Adrenal gland (tissue), 12 donors: ENCODE results near the gene PCARE. TPM values are rescaled to one million over a fixed set of nuclear protein-coding genes. Genes with fewer than 3 reads are reported as not detected.

Source experiments
- DNase-seq, 7 donors: peaks; one replicate each; pipeline ENCODE4 v3.0.0-alpha.2; 2019 to 2020
- H3K27ac ChIP-seq, 5 donors: fragments of 200-600 bp; sonication (generic) in 4 of 5; 1 replicate in 3 of 5; 2 replicates in 2 of 5; pipeline versions ENCODE4 v1.5.1 to v1.8.0; 2016 to 2020; ENCODE audit warnings: mild to moderate bottlenecking in 1 of 5
- H3K27me3 ChIP-seq: fragments of 200-600 bp; 2 replicates; pipeline ENCODE4 v1.8.0; 2021
- H3K36me3 ChIP-seq, 2 donors: fragments of 200-600 bp; replicated peaks in 1 of 2; 1 replicate in 1 of 2; 2 replicates in 1 of 2; pipeline versions ENCODE4 v1.5.1 to v1.8.0; 2018 to 2022
- H3K4me1 ChIP-seq, 2 donors: fragments of 200-600 bp; replicated peaks in 1 of 2; 1 replicate in 1 of 2; 2 replicates in 1 of 2; pipeline versions ENCODE4 v1.5.1 to v1.8.0; 2018 to 2021
- H3K4me3 ChIP-seq, 4 donors: fragments of 200-600 bp; sonication (generic) in 3 of 4; one replicate each; pipeline ENCODE4 v1.5.1; 2016 to 2018
- H3K9me3 ChIP-seq, 3 donors: fragments of 200-600 bp; sonication (generic) in 1 of 3; replicated peaks in 1 of 3; 1 replicate in 2 of 3; 2 replicates in 1 of 3; pipeline versions ENCODE4 v1.5.1 to v1.8.0; 2016 to 2021
- POLR2A ChIP-seq, 2 donors: fragments of 450-650 bp; IDR thresholded peaks; one replicate each; pipeline ENCODE4 v1.6.1; 2017; ENCODE audit warnings: antibody characterized with exemption in 2 of 2, mild to moderate bottlenecking in 2 of 2, moderate library complexity in 1 of 2
- WGBS, 4 donors: extraction: QIAGEN DNeasy Blood & Tissue Kit in 2 of 4; methylation state at CpG; one replicate each; pipeline versions ENCODE4 v1.1.5 to v1.1.7; 2013 to 2017; 5-methylcytosine and 5-hydroxymethylcytosine counted together
- intact Hi-C, 2 donors: fragments of 100-400 bp; cut with DNase I; formaldehyde crosslinking; loops; one replicate each; pipeline versions ENCODE4 v1.14.1 to v1.15.0; 2022 to 2023
- polyA plus RNA-seq, 3 donors: library from polyadenylated mRNA; stranded (reverse); fragments of 200-250 nt in 2 of 3; fragments of 350-450 nt in 1 of 3; fragmentation: Illumina TruSeq in 1 of 3; extraction: RNeasy Lipid Tissue Mini Kit (QIAGEN cat#74804) in 1 of 3; gene quantifications; one replicate each; pipeline ENCODE4 v1.2.3, GENCODE V29; 2013 to 2014
- total RNA-seq, 9 donors: library from RNA; depleted of rRNA in 4 of 9; stranded (reverse); fragments of >200 nt in 4 of 9; fragments of 120-200 nt in 1 of 9; fragmentation: NEBNext Ultra II Directional in 1 of 9; extraction: Animal tissue kit (Norgen Biotek cat#: 25700) in 1 of 9; gene quantifications; one replicate each; pipeline versions ENCODE4 v1.1.0 to v1.2.4, GENCODE V29; 2013 to 2023
- TF ChIP-seq, protein P1 (sequence below), 6 experiments: fragments of 450-650 bp in 4 of 6; fragments of 200-600 bp in 2 of 6; sonication (generic) in 1 of 6; IDR thresholded peaks; 1 replicate in 5 of 6; 2 replicates in 1 of 6; pipeline versions ENCODE4 v1.5.1 to v1.8.0; 2016 to 2021; ENCODE audit warnings: antibody characterized with exemption in 6 of 6, mild to moderate bottlenecking in 2 of 6, moderate library complexity in 1 of 6
- donor health status: healthy with polysubstance abuse.
- donor health status: Bipolar disorder and iron deficiency.
- donor health status: DM: yes; HTN: yes; CAD: no.
- donor health status: DM: no; HTN: no; CAD: no.
- donor health status: DM: no; HTN: no; CAD: no.
- donor health status: DM: yes; HTN: yes; CAD: no.

PCARE gene
- total and polyA plus RNA-seq, 12 donors = 0.02 to 0.17 (median 0.06) TPM; not detected in 8

DNA sequence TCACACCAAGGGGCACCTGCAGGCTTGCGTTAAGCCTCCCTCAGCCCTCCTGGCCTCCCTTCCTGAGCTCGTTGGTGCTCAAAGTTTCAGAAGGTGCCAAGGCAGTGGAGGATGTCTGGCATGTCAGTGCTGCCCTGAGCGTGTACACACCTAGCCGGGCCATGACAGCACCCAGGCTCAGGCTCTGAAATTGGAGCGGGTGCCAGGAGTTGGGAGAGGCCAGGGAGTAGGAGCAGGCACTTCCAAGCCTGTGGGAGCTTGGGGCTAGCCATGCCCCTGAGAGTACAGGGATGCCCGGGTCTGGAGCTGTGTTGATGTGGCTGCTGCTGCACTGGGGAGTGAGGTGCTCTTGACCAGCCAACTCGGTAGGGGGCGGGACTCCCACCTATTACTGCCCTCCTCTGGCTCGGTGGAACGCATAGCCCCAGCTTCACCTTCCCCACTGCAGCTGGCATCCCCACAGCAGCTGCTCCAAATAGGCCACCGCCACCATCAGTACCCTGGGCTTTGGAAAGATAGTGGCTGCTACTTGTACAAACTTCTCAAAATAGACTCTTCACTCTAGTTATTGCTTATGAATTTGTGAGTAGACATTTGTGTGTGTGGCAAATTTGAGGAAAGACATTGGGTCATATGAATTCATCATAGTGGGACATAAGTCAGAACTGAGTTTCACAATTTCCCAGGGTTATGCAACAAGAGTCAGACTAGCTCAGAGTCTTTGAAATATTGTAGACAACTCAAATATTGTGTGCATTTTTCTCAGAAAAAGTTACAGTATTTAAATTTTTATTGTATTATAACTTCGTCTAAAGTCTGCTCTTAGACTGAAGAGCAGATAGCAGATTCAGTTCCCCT lies 6.8 kb upstream of the PCARE start:
- WGBS, 4 donors = 80 to 84% (median 83%) methylated on average over 7 to 12 of the region's 12 CpGs
- TF ChIP-seq POLR2A (IDR thresholded peaks at IDR 0.05) = no peak
- TF ChIP-seq, protein P1, sequence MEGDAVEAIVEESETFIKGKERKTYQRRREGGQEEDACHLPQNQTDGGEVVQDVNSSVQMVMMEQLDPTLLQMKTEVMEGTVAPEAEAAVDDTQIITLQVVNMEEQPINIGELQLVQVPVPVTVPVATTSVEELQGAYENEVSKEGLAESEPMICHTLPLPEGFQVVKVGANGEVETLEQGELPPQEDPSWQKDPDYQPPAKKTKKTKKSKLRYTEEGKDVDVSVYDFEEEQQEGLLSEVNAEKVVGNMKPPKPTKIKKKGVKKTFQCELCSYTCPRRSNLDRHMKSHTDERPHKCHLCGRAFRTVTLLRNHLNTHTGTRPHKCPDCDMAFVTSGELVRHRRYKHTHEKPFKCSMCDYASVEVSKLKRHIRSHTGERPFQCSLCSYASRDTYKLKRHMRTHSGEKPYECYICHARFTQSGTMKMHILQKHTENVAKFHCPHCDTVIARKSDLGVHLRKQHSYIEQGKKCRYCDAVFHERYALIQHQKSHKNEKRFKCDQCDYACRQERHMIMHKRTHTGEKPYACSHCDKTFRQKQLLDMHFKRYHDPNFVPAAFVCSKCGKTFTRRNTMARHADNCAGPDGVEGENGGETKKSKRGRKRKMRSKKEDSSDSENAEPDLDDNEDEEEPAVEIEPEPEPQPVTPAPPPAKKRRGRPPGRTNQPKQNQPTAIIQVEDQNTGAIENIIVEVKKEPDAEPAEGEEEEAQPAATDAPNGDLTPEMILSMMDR (IDR thresholded peaks at IDR 0.05) = no peak
- Histone ChIP-seq H3K4me3 (no peak overlapping the region), H3K9me3 (no peaks in the 10 kb centered on the region), H3K4me1 (no peaks in the 10 kb centered on the region), H3K27me3 (no peaks in the 10 kb centered on the region), H3K36me3 (no peaks in the 10 kb centered on the region), H3K27ac (peak overlapping the region in 1 of 5 donors; percentile 65)
- DNase-seq = peak in 1 of 7 donors; percentile 35
- intact Hi-C loops = no loop called here

DNA sequence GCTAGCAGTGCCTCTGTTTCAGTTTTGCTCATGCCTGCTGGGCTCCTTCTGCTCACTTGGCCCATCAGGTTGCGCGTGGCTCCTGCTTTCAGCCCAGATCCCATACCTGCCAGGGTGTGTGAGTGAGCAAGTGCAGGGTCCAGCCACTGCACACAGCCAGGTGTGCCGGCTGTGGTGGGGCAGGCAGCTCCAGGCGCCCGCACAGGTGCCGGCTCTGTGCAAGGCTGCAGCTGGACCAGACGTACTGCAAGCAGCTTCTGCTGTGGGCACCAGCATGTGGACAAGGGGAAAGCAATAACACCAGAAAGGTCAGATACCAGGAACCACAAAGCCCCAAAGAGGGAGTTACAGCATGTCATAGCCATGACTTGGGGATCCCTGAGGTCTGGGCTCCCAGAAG lies 5.6 kb upstream of the PCARE start:
- no peaks in the 10 kb centered on the region for H3K36me3 ChIP-seq
- H3K9me3 ChIP-seq = no peaks in the 10 kb centered on the region
- WGBS, 4 donors = 88 to 97% (median 95%) methylated on average over 6 to 7 of the region's 7 CpGs
- no peaks in the 10 kb centered on the region for H3K27me3 ChIP-seq
- no peaks in the 10 kb centered on the region for H3K4me1 ChIP-seq
- intact Hi-C loops = no loop called here
- peak in 1 of 7 donors; percentile 24 for DNase-seq
- no peak overlapping the region for H3K4me3 ChIP-seq
- TF ChIP-seq, protein P1 (IDR thresholded peaks at IDR 0.05) = no peak
- no peak for TF ChIP-seq POLR2A (IDR thresholded peaks at IDR 0.05)
- no peak overlapping the region for H3K27ac ChIP-seq

GRCh38 chr2:29075894-29076705 lies 1.8 kb upstream of the PCARE start:
- no peak overlapping the region for H3K4me3 ChIP-seq
- WGBS, 4 donors = 67 to 70% (median 69%) methylated on average over 14 of the region's 14 CpGs
- intact Hi-C loops = no loop called here

GRCh38 chr2:29073933-29074332 lies 390 bp downstream of the PCARE start:
- no peak overlapping the region for H3K4me3 ChIP-seq
- H3K27ac ChIP-seq = no peak overlapping the region
- no peaks in the 10 kb centered on the region for H3K4me1 ChIP-seq
- 70 to 82% (median 75%) methylated on average over 4 of the region's 4 CpGs for WGBS, 4 donors
- intact Hi-C loops = no loop called here
- no peaks in the 10 kb centered on the region for H3K9me3 ChIP-seq
- DNase-seq = peak in 1 of 7 donors; percentile 9
- no peaks in the 10 kb centered on the region for H3K27me3 ChIP-seq
- no peak for TF ChIP-seq POLR2A (IDR thresholded peaks at IDR 0.05)
- TF ChIP-seq, protein P1 (IDR thresholded peaks at IDR 0.05) = no peak
- H3K36me3 ChIP-seq = no peaks in the 10 kb centered on the region

More at GRCh38 chr2:29075894-29076705, 1.8 kb upstream of the PCARE start:
- Histone ChIP-seq H3K4me1 (no peaks in the 10 kb centered on the region), H3K27ac (no peak overlapping the region), H3K9me3 (no peaks in the 10 kb centered on the region), H3K36me3 (no peaks in the 10 kb centered on the region), H3K27me3 (no peaks in the 10 kb centered on the region)
- TF ChIP-seq, protein P1 (IDR thresholded peaks at IDR 0.05) = no peak
- no peak for TF ChIP-seq POLR2A (IDR thresholded peaks at IDR 0.05)
- peak in 1 of 7 donors; percentile 76 for DNase-seq
